ENCODE measurements around the gene FAS. TPM values are rescaled to one million over a fixed set of nuclear protein-coding genes. Genes with fewer than 3 reads are reported as not detected.
"Not testable (repeated sequence)": the region's sequence is repeated elsewhere in the genome, so short reads cannot be mapped to it uniquely, and the experiment has no call there.

The FAS gene
- total RNA-seq, 4 donors from 2014 or later = 9.0 to 58.5 (median 53.6) TPM

- peaks cover 0 to 31% (median 15%) of the 10 kb centered on the region in 4 donors for H3K4me1 ChIP-seq
- in situ Hi-C loops (cut with MboI; ENCODE audit: low pct_ligation_motif_present in 1 of 4, low pct_unique_long_range_greater_than_20kb in 1 of 4, low sequenced_read_pairs in 3 of 4) (no loop called here), intact Hi-C loops (cut with DNase I; ENCODE audit: low total_unique reads) (no loop called here)
- no peak for DNase-seq
- H3K27ac ChIP-seq = peak overlapping the region; percentile 64 to 73 (median 72)
- no peaks in the 10 kb centered on the region for H3K9me3 ChIP-seq
- no peak for TF ChIP-seq CTCF (IDR thresholded peaks at IDR 0.05)
- no peak for TF ChIP-seq POLR2AphosphoS5 (IDR thresholded peaks at IDR 0.05)
- TF ChIP-seq EP300 (IDR thresholded peaks at IDR 0.05; ENCODE audit: low read depth) = no peak
- no peak for TF ChIP-seq POLR2A (IDR thresholded peaks at IDR 0.05)
- H3K27me3 ChIP-seq = no peaks in the 10 kb centered on the region
- H3K36me3 ChIP-seq = peaks cover 0 to 41% (median 12%) of the 10 kb centered on the region in 4 donors
- WGBS, 2 donors (ENCODE audit: low coverage in 1 of 2) = 33 to 50% methylated on average over 3 of the region's 3 CpGs
- H3K4me3 ChIP-seq = no peak overlapping the region
Measured at GRCh38 chr10:89007129-89007893, 16.7 kb downstream of the FAS start.

- DNase-seq; intact Hi-C loops (cut with DNase I; ENCODE audit: low total_unique reads); H3K4me3 ChIP-seq; H3K27me3 ChIP-seq; H3K9me3 ChIP-seq; H3K4me1 ChIP-seq; H3K27ac ChIP-seq; in situ Hi-C loops (cut with MboI; ENCODE audit: low pct_ligation_motif_present in 1 of 4, low pct_unique_long_range_greater_than_20kb in 1 of 4, low sequenced_read_pairs in 3 of 4): not testable (repeated sequence)
- peaks cover 0 to 42% (median 14%) of the 10 kb centered on the region in 4 donors for H3K36me3 ChIP-seq
- WGBS, 2 donors (ENCODE audit: low coverage in 1 of 2) = 97% methylated on average over 13 of the region's 15 CpGs; no CpG with 5 or more reads in 1 of the 2 donors
Measured at GRCh38 chr10:89018700-89019346, 28.2 kb downstream of the FAS start.

- DNase-seq = no peak
- intact Hi-C loops (cut with DNase I; ENCODE audit: low total_unique reads) (loop anchor here (10.0 kb wide), 1 partner anchor 555 kb away; no protein-coding TSS in a partner anchor), in situ Hi-C loops (cut with MboI; ENCODE audit: low pct_ligation_motif_present in 1 of 4, low pct_unique_long_range_greater_than_20kb in 1 of 4, low sequenced_read_pairs in 3 of 4) (no loop called here)
- Histone ChIP-seq H3K9me3 (no peaks in the 10 kb centered on the region), H3K36me3 (peaks cover 0 to 33% (median 10%) of the 10 kb centered on the region in 4 donors), H3K4me3 (no peak overlapping the region), H3K4me1 (no peaks in the 10 kb centered on the region), H3K27ac (no peak overlapping the region), H3K27me3 (no peaks in the 10 kb centered on the region)
- 97% methylated on average over 2 of the region's 2 CpGs; no CpG with 5 or more reads in 1 of the 2 donors for WGBS, 2 donors (ENCODE audit: low coverage in 1 of 2)
- no peak for TF ChIP-seq POLR2AphosphoS5 (IDR thresholded peaks at IDR 0.05)
- TF ChIP-seq EP300 (IDR thresholded peaks at IDR 0.05; ENCODE audit: low read depth) = no peak
- TF ChIP-seq POLR2A (IDR thresholded peaks at IDR 0.05) = no peak
- TF ChIP-seq CTCF (IDR thresholded peaks at IDR 0.05) = no peak
Measured at GRCh38 chr10:89019569-89020327, 29.1 kb downstream of the FAS start.

GRCh38 chr10:89021526-89021925, 30.9 kb downstream of the FAS start:
- 83 to 100% methylated on average over 1 to 6 of the region's 6 CpGs for WGBS, 2 donors (ENCODE audit: low coverage in 1 of 2)
- in situ Hi-C loops (cut with MboI; ENCODE audit: low pct_ligation_motif_present in 1 of 4, low pct_unique_long_range_greater_than_20kb in 1 of 4, low sequenced_read_pairs in 3 of 4); H3K27ac ChIP-seq: not testable (repeated sequence)

GRCh38 chr10:89022734-89023133, 32.1 kb downstream of the FAS start:
- no peaks in the 10 kb centered on the region for H3K27me3 ChIP-seq
- TF ChIP-seq CTCF (IDR thresholded peaks at IDR 0.05) = no peak
- no peak for TF ChIP-seq POLR2A (IDR thresholded peaks at IDR 0.05)
- no peak for TF ChIP-seq EP300 (IDR thresholded peaks at IDR 0.05; ENCODE audit: low read depth)
- TF ChIP-seq POLR2AphosphoS5 (IDR thresholded peaks at IDR 0.05) = no peak
- no peak for DNase-seq
- intact Hi-C loops (cut with DNase I; ENCODE audit: low total_unique reads) (loop anchor here (10.0 kb wide), 1 partner anchor 552 kb away; no protein-coding TSS in a partner anchor), in situ Hi-C loops (cut with MboI; ENCODE audit: low pct_ligation_motif_present in 1 of 4, low pct_unique_long_range_greater_than_20kb in 1 of 4, low sequenced_read_pairs in 3 of 4) (no loop called here)
- H3K27ac ChIP-seq = no peak overlapping the region
- H3K9me3 ChIP-seq = no peaks in the 10 kb centered on the region
- no peaks in the 10 kb centered on the region for H3K4me1 ChIP-seq
- no peak overlapping the region for H3K4me3 ChIP-seq
- 40 to 78% methylated on average over 1 to 2 of the region's 2 CpGs for WGBS, 2 donors (ENCODE audit: low coverage in 1 of 2)
- H3K36me3 ChIP-seq = peaks cover 0 to 24% (median 10%) of the 10 kb centered on the region in 4 donors

More at GRCh38 chr10:89021526-89021925, 30.9 kb downstream of the FAS start:
- intact Hi-C loops (cut with DNase I; ENCODE audit: low total_unique reads) = loop anchor here (10.0 kb wide), 1 partner anchor 553 kb away; no protein-coding TSS in a partner anchor
- not testable (repeated sequence) for H3K4me1 ChIP-seq, H3K4me3 ChIP-seq, H3K9me3 ChIP-seq, DNase-seq, H3K27me3 ChIP-seq
- peaks cover 0 to 27% (median 10%) of the 10 kb centered on the region in 4 donors for H3K36me3 ChIP-seq

Measured in transverse colon (tissue), 4 donors.